ENCODE results near the gene UBAC1.
"Not testable (repeated sequence)": the region's sequence is repeated elsewhere in the genome, so short reads cannot be mapped to it uniquely, and the experiment has no call there.

UBAC1 gene

GRCh38 chr9:135976531-135976930 lies 15.4 kb upstream of the UBAC1 start:
- no peak for DNase-seq

- DNase-seq, result no peak
These were observed 14.7 kb upstream of the UBAC1 start for GRCh38 chr9:135975834-135976233.

- no peak for DNase-seq
These were observed 13.0 kb upstream of the UBAC1 start for GRCh38 chr9:135974220-135974573.

GRCh38 chr9:135973277-135974219 lies 12.4 kb upstream of the UBAC1 start:
- DNase-seq, result no peak

- no peak for DNase-seq
These were observed 10.7 kb upstream of the UBAC1 start for GRCh38 chr9:135971892-135972291.

GRCh38 chr9:135971111-135971766 lies 10.1 kb upstream of the UBAC1 start:
- no peak for DNase-seq

- DNase-seq, result no peak
These were observed 9.1 kb upstream of the UBAC1 start for GRCh38 chr9:135970128-135970815.

- no peak for DNase-seq
These were observed 8.0 kb upstream of the UBAC1 start for GRCh38 chr9:135969064-135969683.

GRCh38 chr9:135968601-135969000 lies 7.4 kb upstream of the UBAC1 start:
- no peak for DNase-seq

- no peak for DNase-seq
These were observed 6.9 kb upstream of the UBAC1 start for GRCh38 chr9:135968083-135968476.

GRCh38 chr9:135966916-135967260 lies 5.7 kb upstream of the UBAC1 start:
- not testable (repeated sequence) for DNase-seq

- DNase-seq, result no peak
These were observed 4.1 kb upstream of the UBAC1 start for GRCh38 chr9:135965124-135965756.

GRCh38 chr9:135963938-135964337 lies 2.8 kb upstream of the UBAC1 start:
- DNase-seq, result no peak

- DNase-seq, result no peak
These were observed 2.2 kb upstream of the UBAC1 start for GRCh38 chr9:135963338-135963737.

GRCh38 chr9:135962696-135963307 lies 1.6 kb upstream of the UBAC1 start:
- DNase-seq, result no peak

GRCh38 chr9:135961811-135962695 lies 880 bp upstream of the UBAC1 start:
- no peak for DNase-seq

- DNase-seq, result no peak
These were observed 529 bp downstream of the UBAC1 start for GRCh38 chr9:135960411-135961276.

GRCh38 chr9:135959814-135960213 lies 1.4 kb downstream of the UBAC1 start:
- no peak for DNase-seq

- no peak for DNase-seq
These were observed 2.7 kb downstream of the UBAC1 start for GRCh38 chr9:135958485-135958884.

- no peak for DNase-seq
These were observed 3.7 kb downstream of the UBAC1 start for GRCh38 chr9:135957431-135957830.

Measured in right hindlimb (tissue), 1 donor.